T-helper 2 cell treated with Interferon-gamma antibody and Interleukin-4, amounts not matched to agents 5 μg/mL and 100 μg/mL, for 36 hours (primary cell): ENCODE measurements around the gene HLA-E.
"Not testable (repeated sequence)": the region's sequence is repeated elsewhere in the genome, so short reads cannot be mapped to it uniquely, and the experiment has no call there.

Experiments
- DNase-seq: peaks from one replicate; pipeline ENCODE4 v3.0.0; 2021; ENCODE audit warnings: low spot score
- H3K27ac Mint-ChIP-seq: one replicate; pipeline ENCODE4 v1.8.0; 2021; ENCODE audit warnings: mild to moderate bottlenecking, mixed read lengths
- H3K27me3 Mint-ChIP-seq: one replicate; pipeline ENCODE4 v1.8.0; 2021; ENCODE audit warnings: low read depth, mixed read lengths
- H3K36me3 Mint-ChIP-seq: one replicate; pipeline ENCODE4 v1.8.0; 2021; ENCODE audit warnings: low read depth, mixed read lengths
- H3K4me1 Mint-ChIP-seq: one replicate; pipeline ENCODE4 v1.8.0; 2021; ENCODE audit warnings: low read depth, mixed read lengths
- H3K4me3 Mint-ChIP-seq: one replicate; pipeline ENCODE4 v1.8.0; 2022; ENCODE audit warnings: mild to moderate bottlenecking, moderate library complexity, mixed read lengths
- H3K9me3 Mint-ChIP-seq: one replicate; pipeline ENCODE4 v1.8.0; 2021; ENCODE audit warnings: mixed read lengths

Gene HLA-E

GRCh38 chr6:30490026-30490876 lies 942 bp downstream of the HLA-E start:
- Mint-ChIP-seq H3K9me3 (peaks cover 4% of the 10 kb centered on the region), H3K36me3 (peaks cover 57% of the 10 kb centered on the region), H3K27me3 (peaks cover 8% of the 10 kb centered on the region), H3K27ac (peak overlapping the region; percentile 98), H3K4me1 (peaks cover 52% of the 10 kb centered on the region), H3K4me3 (peak overlapping the region; percentile 96)
- DNase-seq: peak; percentile 72

GRCh38 chr6:30491291-30491953 lies 2.1 kb downstream of the HLA-E start:
- H3K9me3 Mint-ChIP-seq, DNase-seq, H3K27me3 Mint-ChIP-seq: not testable (repeated sequence)
- peaks cover 61% of the 10 kb centered on the region for H3K4me1 Mint-ChIP-seq
- peak overlapping the region; percentile 96 for H3K4me3 Mint-ChIP-seq
- peaks cover 57% of the 10 kb centered on the region for H3K36me3 Mint-ChIP-seq
- peak overlapping the region; percentile 98 for H3K27ac Mint-ChIP-seq

- H3K36me3 Mint-ChIP-seq: peaks cover 57% of the 10 kb centered on the region
- H3K9me3 Mint-ChIP-seq: peaks cover 4% of the 10 kb centered on the region
- peak overlapping the region; percentile 96 for H3K4me3 Mint-ChIP-seq
- peak overlapping the region; percentile 98 for H3K27ac Mint-ChIP-seq
- peaks cover 68% of the 10 kb centered on the region for H3K4me1 Mint-ChIP-seq
- DNase-seq: no peak
- H3K27me3 Mint-ChIP-seq: peaks cover 5% of the 10 kb centered on the region
Measured at GRCh38 chr6:30491991-30492952, 3.0 kb downstream of the HLA-E start.

GRCh38 chr6:30493643-30494250 lies 4.4 kb downstream of the HLA-E start:
- Mint-ChIP-seq H3K27ac (peak overlapping the region; percentile 70), H3K9me3 (peaks cover 4% of the 10 kb centered on the region), H3K27me3 (peaks cover 2% of the 10 kb centered on the region), H3K4me1 (peaks cover 63% of the 10 kb centered on the region), H3K36me3 (peaks cover 55% of the 10 kb centered on the region), H3K4me3 (peak overlapping the region; percentile 96)
- DNase-seq: no peak

- H3K36me3 Mint-ChIP-seq: peaks cover 50% of the 10 kb centered on the region
- H3K27me3 Mint-ChIP-seq: peaks cover under 1% of the 10 kb centered on the region
- peak overlapping the region; percentile 96 for H3K4me3 Mint-ChIP-seq
- H3K9me3 Mint-ChIP-seq: no peaks in the 10 kb centered on the region
- DNase-seq: no peak
- H3K27ac Mint-ChIP-seq: peak overlapping the region; percentile 70
- H3K4me1 Mint-ChIP-seq: peaks cover 59% of the 10 kb centered on the region
Measured at GRCh38 chr6:30494291-30494861, 5.1 kb downstream of the HLA-E start.

- Mint-ChIP-seq H3K27ac (peak overlapping the region; percentile 47), H3K4me3 (peak overlapping the region; percentile 16), H3K4me1 (peaks cover 59% of the 10 kb centered on the region), H3K36me3 (peaks cover 46% of the 10 kb centered on the region)
- H3K9me3 Mint-ChIP-seq, H3K27me3 Mint-ChIP-seq, DNase-seq: not testable (repeated sequence)
Measured at GRCh38 chr6:30495060-30495459, 5.8 kb downstream of the HLA-E start.

GRCh38 chr6:30495993-30496392 lies 6.7 kb downstream of the HLA-E start:
- no peak for DNase-seq
- peak overlapping the region; percentile 17 for H3K27ac Mint-ChIP-seq
- H3K4me3 Mint-ChIP-seq: no peak overlapping the region
- H3K27me3 Mint-ChIP-seq: no peaks in the 10 kb centered on the region
- peaks cover 63% of the 10 kb centered on the region for H3K4me1 Mint-ChIP-seq
- no peaks in the 10 kb centered on the region for H3K9me3 Mint-ChIP-seq
- H3K36me3 Mint-ChIP-seq: peaks cover 37% of the 10 kb centered on the region

GRCh38 chr6:30497261-30497599 lies 7.9 kb downstream of the HLA-E start:
- DNase-seq, H3K27me3 Mint-ChIP-seq, H3K4me3 Mint-ChIP-seq, H3K9me3 Mint-ChIP-seq: not testable (repeated sequence)
- peaks cover 25% of the 10 kb centered on the region for H3K36me3 Mint-ChIP-seq
- peak overlapping the region; percentile 42 for H3K27ac Mint-ChIP-seq
- peaks cover 55% of the 10 kb centered on the region for H3K4me1 Mint-ChIP-seq

- Mint-ChIP-seq H3K36me3 (peaks cover 20% of the 10 kb centered on the region), H3K27ac (no peak overlapping the region), H3K27me3 (no peaks in the 10 kb centered on the region), H3K4me1 (peaks cover 51% of the 10 kb centered on the region), H3K9me3 (no peaks in the 10 kb centered on the region), H3K4me3 (no peak overlapping the region)
- no peak for DNase-seq
Measured at GRCh38 chr6:30497714-30498113, 8.4 kb downstream of the HLA-E start.

GRCh38 chr6:30498705-30499104 lies 9.4 kb downstream of the HLA-E start:
- not testable (repeated sequence) for H3K27me3 Mint-ChIP-seq, H3K27ac Mint-ChIP-seq, DNase-seq, H3K9me3 Mint-ChIP-seq, H3K4me3 Mint-ChIP-seq
- peaks cover 43% of the 10 kb centered on the region for H3K4me1 Mint-ChIP-seq
- peaks cover 12% of the 10 kb centered on the region for H3K36me3 Mint-ChIP-seq

- Mint-ChIP-seq H3K36me3 (no peaks in the 10 kb centered on the region), H3K4me1 (peaks cover 26% of the 10 kb centered on the region), H3K27ac (peak overlapping the region; percentile 58), H3K4me3 (peak overlapping the region; percentile 75), H3K9me3 (no peaks in the 10 kb centered on the region), H3K27me3 (no peaks in the 10 kb centered on the region)
- DNase-seq: no peak
Measured at GRCh38 chr6:30500421-30501355, 11.4 kb downstream of the HLA-E start.
